ENCODE data around the gene TLL2.

TLL2 gene

GRCh38 chr10:96507044-96507443, 6.7 kb downstream of the TLL2 start:
- DNase-seq (ENCODE audit: low spot score): no peak

GRCh38 chr10:96505150-96506136, 8.3 kb downstream of the TLL2 start:
- no peak for DNase-seq (ENCODE audit: low spot score)

GRCh38 chr10:96502561-96503282, 11.0 kb downstream of the TLL2 start:
- DNase-seq (ENCODE audit: low spot score): no peak

- no peak for DNase-seq (ENCODE audit: low spot score)
Observed at GRCh38 chr10:96501985-96502384, 11.7 kb downstream of the TLL2 start.

GRCh38 chr10:96500519-96500918, 13.2 kb downstream of the TLL2 start:
- DNase-seq (ENCODE audit: low spot score): no peak

GRCh38 chr10:96500050-96500449, 13.7 kb downstream of the TLL2 start:
- no peak for DNase-seq (ENCODE audit: low spot score)

GRCh38 chr10:96497391-96497790, 16.3 kb downstream of the TLL2 start:
- DNase-seq (ENCODE audit: low spot score): no peak

GRCh38 chr10:96496281-96496925, 17.3 kb downstream of the TLL2 start:
- DNase-seq (ENCODE audit: low spot score): no peak

GRCh38 chr10:96495544-96495943, 18.2 kb downstream of the TLL2 start:
- DNase-seq (ENCODE audit: low spot score): no peak

GRCh38 chr10:96494694-96495093, 19.0 kb downstream of the TLL2 start:
- DNase-seq (ENCODE audit: low spot score): no peak

GRCh38 chr10:96493871-96494525, 19.7 kb downstream of the TLL2 start:
- no peak for DNase-seq (ENCODE audit: low spot score)

GRCh38 chr10:96493254-96493653, 20.5 kb downstream of the TLL2 start:
- no peak for DNase-seq (ENCODE audit: low spot score)

GRCh38 chr10:96491303-96491702, 22.4 kb downstream of the TLL2 start:
- DNase-seq (ENCODE audit: low spot score): no peak

- DNase-seq (ENCODE audit: low spot score): no peak
Observed at GRCh38 chr10:96488161-96488935, 25.4 kb downstream of the TLL2 start.

GRCh38 chr10:96482815-96483588, 30.7 kb downstream of the TLL2 start:
- DNase-seq (ENCODE audit: low spot score): no peak

- DNase-seq (ENCODE audit: low spot score): no peak
Observed at GRCh38 chr10:96478355-96478754, 35.4 kb downstream of the TLL2 start.

- DNase-seq (ENCODE audit: low spot score): no peak
Observed at GRCh38 chr10:96473866-96474265, 39.9 kb downstream of the TLL2 start.

GRCh38 chr10:96470116-96470743, 43.5 kb downstream of the TLL2 start:
- DNase-seq (ENCODE audit: low spot score): peak; percentile 17

GRCh38 chr10:96468845-96469244, 44.9 kb downstream of the TLL2 start:
- no peak for DNase-seq (ENCODE audit: low spot score)

- no peak for DNase-seq (ENCODE audit: low spot score)
Observed at GRCh38 chr10:96465599-96465998, 48.1 kb downstream of the TLL2 start.
